Neural crest cell (in vitro differentiated cells): ENCODE measurements around the gene DHRS7B. TPM values are rescaled to one million over a fixed set of nuclear protein-coding genes. Genes with fewer than 3 reads are reported as not detected.

Experiments
- DNase-seq: peaks from one replicate; pipeline ENCODE4 v3.0.0; 2021; ENCODE audit warnings: low read depth, mixed read lengths, low spot score
- H3K27ac Mint-ChIP-seq: one replicate; pipeline ENCODE4 v1.8.0; 2021; ENCODE audit warnings: mild to moderate bottlenecking, mixed read lengths; ENCODE audit not compliant: unreplicated experiment
- H3K27me3 Mint-ChIP-seq: 2 replicates; pipeline ENCODE4 v1.8.0; 2021; ENCODE audit warnings: low read depth, mild to moderate bottlenecking, mixed read lengths
- H3K36me3 Mint-ChIP-seq: 2 replicates; pipeline ENCODE4 v1.8.0; 2021; ENCODE audit warnings: low read depth, mild to moderate bottlenecking, mixed read lengths
- H3K4me1 Mint-ChIP-seq: 2 replicates; pipeline ENCODE4 v1.8.0; 2021; ENCODE audit warnings: mixed read lengths
- H3K4me3 Mint-ChIP-seq: one replicate; pipeline ENCODE4 v1.8.0; 2021; ENCODE audit warnings: mild to moderate bottlenecking, mixed read lengths
- H3K9me3 Mint-ChIP-seq: 2 replicates; pipeline ENCODE4 v1.8.0; 2021; ENCODE audit warnings: mixed read lengths
- CTCF ChIP-seq: fragments of 200-600 bp; sonication (generic); conservative IDR thresholded peaks from 2 replicates; pipeline ENCODE4 v1.5.0; 2021; ENCODE audit warnings: antibody characterized with exemption, mild to moderate bottlenecking
- total RNA-seq: library from RNA; stranded (reverse); gene quantifications from 2 replicates; pipeline ENCODE4 v1.2.1, GENCODE V29; 2021

Gene DHRS7B
- total RNA-seq, 1 donor from 2014 or later, result 14.8 TPM

- Mint-ChIP-seq H3K27me3 (no peaks in the 10 kb centered on the region), H3K4me1 (peaks cover 45% of the 10 kb centered on the region), H3K9me3 (no peaks in the 10 kb centered on the region), H3K36me3 (peaks cover 24% of the 10 kb centered on the region), H3K27ac (no peak overlapping the region), H3K4me3 (no peak overlapping the region)
- DNase-seq, result no peak
- no peak for TF ChIP-seq CTCF
Observed at GRCh38 chr17:21196126-21196525, 69.4 kb downstream of the DHRS7B start.

GRCh38 chr17:21198411-21198810 is 71.6 kb downstream of the DHRS7B start:
- Mint-ChIP-seq H3K27me3 (no peaks in the 10 kb centered on the region), H3K27ac (peak overlapping the region; percentile 47), H3K9me3 (no peaks in the 10 kb centered on the region), H3K4me1 (peaks cover 48% of the 10 kb centered on the region), H3K36me3 (peaks cover 18% of the 10 kb centered on the region), H3K4me3 (no peak overlapping the region)
- TF ChIP-seq CTCF, result no peak
- no peak for DNase-seq

GRCh38 chr17:21199311-21199710 is 72.5 kb downstream of the DHRS7B start:
- Mint-ChIP-seq H3K27me3 (no peaks in the 10 kb centered on the region), H3K4me3 (no peak overlapping the region), H3K4me1 (peaks cover 46% of the 10 kb centered on the region), H3K36me3 (peaks cover 16% of the 10 kb centered on the region), H3K27ac (no peak overlapping the region), H3K9me3 (no peaks in the 10 kb centered on the region)
- DNase-seq, result no peak
- no peak for TF ChIP-seq CTCF

- Mint-ChIP-seq H3K4me1 (peaks cover 46% of the 10 kb centered on the region), H3K27me3 (no peaks in the 10 kb centered on the region), H3K4me3 (no peak overlapping the region), H3K9me3 (no peaks in the 10 kb centered on the region), H3K27ac (peak overlapping the region; percentile 90), H3K36me3 (peaks cover 14% of the 10 kb centered on the region)
- TF ChIP-seq CTCF, result no peak
- peak; percentile 8 for DNase-seq
Observed at GRCh38 chr17:21199856-21200255, 73.1 kb downstream of the DHRS7B start.

- Mint-ChIP-seq H3K36me3 (peaks cover 14% of the 10 kb centered on the region), H3K4me1 (peaks cover 53% of the 10 kb centered on the region), H3K27me3 (no peaks in the 10 kb centered on the region), H3K27ac (peak overlapping the region; percentile 90), H3K9me3 (no peaks in the 10 kb centered on the region), H3K4me3 (no peak overlapping the region)
- DNase-seq, result no peak
- no peak for TF ChIP-seq CTCF
Observed at GRCh38 chr17:21200590-21201297, 74.0 kb downstream of the DHRS7B start.
